Mesendoderm (in vitro differentiated cells): ENCODE results near the gene RASGRP4.

Experiments used
- DNase-seq: peaks from one replicate; pipeline ENCODE4 v3.0.0; 2013
- H2AK5ac ChIP-seq: 2 replicates; pipeline ENCODE4 v1.6.1; 2013; ENCODE audit warnings: low read length, inconsistent platforms
- H2BK120ac ChIP-seq: 2 replicates; pipeline ENCODE4 v1.6.1; 2013; ENCODE audit warnings: low read depth, mild to moderate bottlenecking, low read length, moderate library complexity, mixed read lengths
- H2BK15ac ChIP-seq: replicated peaks from 2 replicates; pipeline ENCODE4 v1.6.1; 2013; ENCODE audit warnings: low read depth, mild to moderate bottlenecking, moderate library complexity
- H2BK5ac ChIP-seq: 2 replicates; pipeline ENCODE4 v1.6.1; 2013; ENCODE audit warnings: low read length, inconsistent platforms
- H3K18ac ChIP-seq: 2 replicates; pipeline ENCODE4 v1.6.1; 2013; ENCODE audit warnings: mild to moderate bottlenecking, low read length, mixed read lengths
- H3K23ac ChIP-seq: one replicate; pipeline ENCODE4 v1.6.1; 2013; ENCODE audit warnings: low read length
- H3K27ac ChIP-seq: 2 replicates; pipeline ENCODE4 v1.5.1; 2013; ENCODE audit warnings: low read depth, mild to moderate bottlenecking, inconsistent platforms, low read length, moderate library complexity
- H3K27me3 ChIP-seq: 2 replicates; pipeline ENCODE4 v1.6.1; 2013; ENCODE audit warnings: low read length, control low read depth, mild to moderate bottlenecking, inconsistent platforms; ENCODE audit not compliant: insufficient read depth, poor library complexity
- H3K36me3 ChIP-seq: 2 replicates; pipeline ENCODE4 v1.6.1; 2013; ENCODE audit warnings: low read length, inconsistent platforms; ENCODE audit not compliant: control insufficient read depth, insufficient read depth
- H3K4ac ChIP-seq: one replicate; pipeline ENCODE4 v1.6.1; 2013; ENCODE audit warnings: low read depth, mild to moderate bottlenecking, low read length, moderate library complexity
- H3K4me1 ChIP-seq: 2 replicates; pipeline ENCODE4 v1.6.1; 2013; ENCODE audit warnings: low read depth, low read length, inconsistent platforms; ENCODE audit not compliant: control insufficient read depth
- H3K4me2 ChIP-seq: 2 replicates; pipeline ENCODE4 v1.6.1; 2013; ENCODE audit warnings: low read length
- H3K4me3 ChIP-seq: 2 replicates; pipeline ENCODE4 v1.5.1; 2013; ENCODE audit warnings: mild to moderate bottlenecking, low read length
- H3K56ac ChIP-seq: one replicate; pipeline ENCODE4 v1.6.1; 2013; ENCODE audit warnings: low read length
- H3K79me1 ChIP-seq: 2 replicates; pipeline ENCODE4 v1.6.1; 2013; ENCODE audit warnings: low read length, inconsistent platforms
- H3K79me2 ChIP-seq: 2 replicates; pipeline ENCODE4 v1.6.1; 2013; ENCODE audit warnings: mild to moderate bottlenecking, low read length; ENCODE audit not compliant: control insufficient read depth, insufficient read depth
- H3K9ac ChIP-seq: 2 replicates; pipeline ENCODE4 v1.6.1; 2013; ENCODE audit warnings: low read length, inconsistent platforms
- H4K5ac ChIP-seq: one replicate; pipeline ENCODE4 v1.6.1; 2013; ENCODE audit warnings: low read length
- H4K8ac ChIP-seq: one replicate; pipeline ENCODE4 v1.6.1; 2013; ENCODE audit warnings: low read depth, mild to moderate bottlenecking, control low read depth, low read length, moderate library complexity
- WGBS: extraction: QIAGEN DNeasy Blood & Tissue Kit; methylation state at CpG from one replicate; pipeline ENCODE4 v1.1.7; 2013; ENCODE audit warnings: low lambda C conversion rate, missing lambda C conversion rate; ENCODE audit not compliant: insufficient coverage; ENCODE audit errors: extremely low coverage; 5-methylcytosine and 5-hydroxymethylcytosine counted together

The RASGRP4 gene

DNA sequence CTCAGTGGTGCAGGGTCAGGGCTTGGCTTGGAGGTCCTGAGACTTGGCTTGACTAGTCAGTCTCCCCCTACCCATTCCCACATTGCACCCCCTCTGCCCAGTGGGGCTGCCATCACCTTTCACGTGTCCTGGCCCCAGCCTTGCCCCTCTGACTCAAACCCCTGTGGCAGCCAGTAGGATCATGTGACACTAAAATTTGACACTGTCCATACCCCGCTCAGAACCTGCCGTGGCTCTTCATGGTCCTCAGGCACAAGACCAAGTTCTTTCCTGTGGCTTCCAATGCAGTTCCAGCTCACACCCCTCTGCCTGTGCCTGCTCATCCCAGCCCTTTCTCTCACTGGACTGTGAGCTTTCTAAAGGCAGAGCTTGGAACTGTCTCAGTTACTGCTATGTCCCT lies 49.4 kb downstream of the RASGRP4 start:
- WGBS: no CpG with 5 or more reads among the region's 3 CpGs
- H3K56ac ChIP-seq: no peak overlapping the region
- no peak for DNase-seq

DNA sequence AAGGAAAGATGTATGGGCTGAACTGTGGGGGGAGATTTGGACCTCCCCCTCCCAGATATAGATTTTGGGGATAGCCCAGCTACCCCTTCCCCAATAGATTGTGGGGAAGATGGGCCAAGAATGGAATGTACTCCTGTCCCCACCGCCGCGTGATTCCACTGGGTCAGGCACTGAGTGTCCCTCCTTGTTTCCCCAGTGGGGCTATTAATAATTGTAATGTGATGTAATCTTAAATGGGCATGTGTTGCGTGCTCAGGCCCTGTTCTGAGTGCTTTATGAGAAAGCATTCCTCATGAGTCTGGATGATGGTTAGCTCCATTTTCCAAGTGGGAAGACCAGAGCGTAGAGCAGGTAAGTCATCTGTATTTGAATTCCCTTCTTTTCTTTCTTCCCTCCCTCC lies 50.3 kb downstream of the RASGRP4 start:
- H3K23ac ChIP-seq: no peak overlapping the region
- no peak overlapping the region for H2BK15ac ChIP-seq
- peak overlapping the region; percentile 35 for H3K4me2 ChIP-seq
- no peak overlapping the region for H2AK5ac ChIP-seq
- no peak overlapping the region for H3K18ac ChIP-seq
- WGBS: no CpG with 5 or more reads among the region's 5 CpGs
- H3K79me1 ChIP-seq: peaks cover 13% of the 10 kb centered on the region
- H3K9ac ChIP-seq: peak overlapping the region; percentile 75
- H2BK120ac ChIP-seq: no peak overlapping the region
- no peak overlapping the region for H2BK5ac ChIP-seq
- no peaks in the 10 kb centered on the region for H3K4me1 ChIP-seq
- H3K4ac ChIP-seq: no peak overlapping the region
- H3K4me3 ChIP-seq: peak overlapping the region; percentile 82
- H4K5ac ChIP-seq: no peak overlapping the region
- H4K8ac ChIP-seq: no peak overlapping the region
- H3K27me3 ChIP-seq: no peaks in the 10 kb centered on the region
- H3K36me3 ChIP-seq: peaks cover 2% of the 10 kb centered on the region
- peaks cover 19% of the 10 kb centered on the region for H3K79me2 ChIP-seq
- peak overlapping the region; percentile 83 for H3K56ac ChIP-seq
- DNase-seq: no peak
- no peak overlapping the region for H3K27ac ChIP-seq

More for the DNA sequence above, 49.4 kb downstream of the RASGRP4 start:
- H3K4me3 ChIP-seq: no peak overlapping the region
- H3K18ac ChIP-seq: no peak overlapping the region
- H3K4me1 ChIP-seq: no peaks in the 10 kb centered on the region
- no peak overlapping the region for H4K5ac ChIP-seq
- no peak overlapping the region for H3K23ac ChIP-seq
- H3K79me2 ChIP-seq: peaks cover 19% of the 10 kb centered on the region
- no peak overlapping the region for H2BK15ac ChIP-seq
- H3K27ac ChIP-seq: no peak overlapping the region
- no peak overlapping the region for H3K9ac ChIP-seq
- no peaks in the 10 kb centered on the region for H3K27me3 ChIP-seq
- H2BK5ac ChIP-seq: no peak overlapping the region
- H2AK5ac ChIP-seq: no peak overlapping the region
- peaks cover 13% of the 10 kb centered on the region for H3K79me1 ChIP-seq
- H3K36me3 ChIP-seq: peaks cover 9% of the 10 kb centered on the region
- H4K8ac ChIP-seq: no peak overlapping the region
- no peak overlapping the region for H2BK120ac ChIP-seq
- no peak overlapping the region for H3K4ac ChIP-seq
- H3K4me2 ChIP-seq: no peak overlapping the region

DNA sequence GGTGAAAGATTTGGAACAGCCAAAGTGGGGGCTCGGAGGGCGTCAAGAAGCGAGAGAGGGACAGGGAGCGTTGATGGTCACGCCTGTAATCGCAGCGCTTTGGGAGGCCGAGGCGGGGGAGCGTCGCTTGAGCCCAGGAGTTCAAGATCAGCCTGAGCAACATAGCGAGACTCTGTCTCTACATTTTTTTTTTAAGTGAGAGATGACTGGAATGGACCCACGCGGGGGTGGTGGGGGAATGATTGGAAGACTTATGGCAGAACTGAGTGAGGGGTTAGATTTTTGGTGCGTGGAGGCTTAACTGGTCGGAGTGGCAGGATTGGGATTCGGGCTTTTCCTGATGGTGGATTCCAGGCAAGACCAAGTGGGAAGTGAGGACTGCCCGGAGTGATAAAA lies 50.9 kb downstream of the RASGRP4 start:
- H3K79me1 ChIP-seq: peaks cover 13% of the 10 kb centered on the region
- no peak overlapping the region for H4K5ac ChIP-seq
- WGBS: no CpG with 5 or more reads among the region's 18 CpGs
- H2AK5ac ChIP-seq: no peak overlapping the region
- no peak overlapping the region for H3K4ac ChIP-seq
- H3K4me3 ChIP-seq: peak overlapping the region; percentile 82
- H3K9ac ChIP-seq: peak overlapping the region; percentile 75
- H3K56ac ChIP-seq: peak overlapping the region; percentile 83
- no peak overlapping the region for H3K23ac ChIP-seq
- peak overlapping the region; percentile 84 for H3K18ac ChIP-seq
- no peaks in the 10 kb centered on the region for H3K27me3 ChIP-seq
- DNase-seq: no peak
- no peaks in the 10 kb centered on the region for H3K4me1 ChIP-seq
- no peak overlapping the region for H2BK15ac ChIP-seq
- H3K79me2 ChIP-seq: peaks cover 19% of the 10 kb centered on the region
- H3K4me2 ChIP-seq: peak overlapping the region; percentile 35
- H4K8ac ChIP-seq: no peak overlapping the region
- H2BK120ac ChIP-seq: no peak overlapping the region
- no peak overlapping the region for H3K27ac ChIP-seq
- no peak overlapping the region for H2BK5ac ChIP-seq
- H3K36me3 ChIP-seq: peaks cover 2% of the 10 kb centered on the region

DNA sequence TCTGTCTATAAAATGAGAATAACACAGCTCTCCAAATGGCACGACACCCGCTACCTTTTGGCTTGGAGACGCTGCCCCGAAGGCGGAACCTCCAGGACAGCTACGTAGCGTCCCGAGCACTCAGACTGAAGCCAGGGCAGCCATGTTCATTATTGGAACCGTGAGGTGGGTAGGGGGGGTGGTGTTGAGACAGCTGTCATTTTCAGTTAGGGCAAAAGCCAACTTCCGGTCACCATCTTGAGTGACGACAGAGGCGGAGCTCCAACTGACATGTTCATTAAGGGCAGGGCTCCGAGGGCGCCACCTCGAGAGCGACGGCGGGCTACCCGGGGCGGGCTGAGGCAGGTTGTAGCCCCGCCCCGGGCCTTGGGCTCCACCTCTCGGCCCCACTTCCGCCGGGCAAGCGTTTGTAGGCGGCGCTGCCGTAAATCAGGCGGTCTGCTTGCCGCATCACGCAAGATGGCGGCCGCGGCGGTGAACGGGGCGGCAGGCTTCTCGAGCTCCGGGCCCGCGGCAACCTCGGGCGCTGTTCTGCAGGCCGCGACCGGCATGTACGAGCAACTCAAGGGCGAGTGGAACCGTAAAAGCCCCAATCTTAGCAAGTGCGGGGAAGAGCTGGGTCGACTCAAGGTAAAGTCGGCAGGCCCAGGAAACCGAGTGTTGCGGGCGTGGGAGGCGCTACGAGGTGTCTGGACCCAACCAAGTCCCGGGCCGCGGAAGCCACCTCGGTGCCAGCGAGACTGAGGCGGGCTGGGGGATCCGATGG lies 51.5 kb downstream of the RASGRP4 start, which contains the start of gene PSMD8:
TSS of gene PSMD8 (plus strand) at position 240 of the 766 bp plus-strand sequence. CDS start at position 271, 31 bp downstream.
- Histone ChIP-seq H3K4ac (no peak within 1 kb of the TSS), H2AK5ac (no peak within 1 kb of the TSS), H3K36me3 (peaks cover 2% of the 10 kb centered on the region)

DNA sequence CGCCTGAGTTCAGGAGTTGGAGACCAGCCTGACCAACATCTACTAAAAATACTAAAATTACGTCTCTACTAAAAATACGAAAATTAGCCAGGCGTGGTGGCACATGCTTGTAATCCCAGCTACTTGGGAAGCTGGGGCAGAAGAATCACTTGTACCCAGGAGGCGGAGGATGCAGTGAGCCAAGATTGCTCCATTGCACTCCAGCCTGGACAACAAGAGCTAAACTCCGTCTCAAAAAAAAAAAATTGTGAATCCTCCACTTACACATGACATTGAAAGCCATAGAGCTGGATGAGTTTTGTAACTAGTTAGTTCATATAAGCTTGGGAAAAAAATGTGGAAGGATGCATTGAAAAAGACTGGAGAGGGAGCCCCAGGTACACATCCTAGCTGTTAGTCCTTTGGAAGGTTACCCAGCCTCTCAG lies 52.1 kb downstream of the RASGRP4 start:
- H3K18ac ChIP-seq: no peak overlapping the region
- H2BK120ac ChIP-seq: no peak overlapping the region
- H2BK5ac ChIP-seq: no peak overlapping the region
- no peak overlapping the region for H3K27ac ChIP-seq
- H3K36me3 ChIP-seq: no peaks in the 10 kb centered on the region
- H2AK5ac ChIP-seq: no peak overlapping the region
- no peak overlapping the region for H3K4me3 ChIP-seq
- H3K4me2 ChIP-seq: peak overlapping the region; percentile 9
- H3K27me3 ChIP-seq: no peaks in the 10 kb centered on the region
- no peak overlapping the region for H3K4ac ChIP-seq
- no CpG with 5 or more reads among the region's 6 CpGs for WGBS
- no peaks in the 10 kb centered on the region for H3K4me1 ChIP-seq
- H3K79me2 ChIP-seq: peaks cover 19% of the 10 kb centered on the region
- H3K56ac ChIP-seq: peak overlapping the region; percentile 6
- DNase-seq: no peak
- no peak overlapping the region for H2BK15ac ChIP-seq
- H4K5ac ChIP-seq: no peak overlapping the region
- peaks cover 13% of the 10 kb centered on the region for H3K79me1 ChIP-seq
- peak overlapping the region; percentile 54 for H3K9ac ChIP-seq
- peak overlapping the region; percentile 58 for H4K8ac ChIP-seq
- no peak overlapping the region for H3K23ac ChIP-seq

More for the DNA sequence above, 51.5 kb downstream of the RASGRP4 start, which contains the start of gene PSMD8:
- Histone ChIP-seq H2BK120ac (no peak within 1 kb of the TSS), H3K79me2 (peaks cover 19% of the 10 kb centered on the region), H3K4me3 (peak within 1 kb of the TSS; percentile 82), H3K4me1 (no peaks in the 10 kb centered on the region), H4K8ac (peak within 1 kb of the TSS; percentile 96), H2BK5ac (no peak within 1 kb of the TSS), H3K27me3 (no peaks in the 10 kb centered on the region), H3K23ac (no peak within 1 kb of the TSS), H3K9ac (peak within 1 kb of the TSS; percentile 75), H3K27ac (no peak within 1 kb of the TSS), H3K56ac (peak within 1 kb of the TSS; percentile 83), H3K4me2 (peak within 1 kb of the TSS; percentile 35), H3K18ac (peak within 1 kb of the TSS; percentile 84), H2BK15ac (no peak within 1 kb of the TSS), H4K5ac (no peak within 1 kb of the TSS), H3K79me1 (peaks cover 13% of the 10 kb centered on the region)
- WGBS: no CpG with 5 or more reads among the region's 65 CpGs
- peak; percentile 100 for DNase-seq
